Embryonic facial prominence (tissue), 1 donor: ENCODE measurements around the gene TMEM270.
"Not testable (repeated sequence)": the region's sequence is repeated elsewhere in the genome, so short reads cannot be mapped to it uniquely, and the experiment has no call there.

Experiments
- DNase-seq: peaks from one replicate; pipeline ENCODE4 v3.0.0-alpha.2; 2016; ENCODE audit errors: extremely low spot score

TMEM270 gene

DNA sequence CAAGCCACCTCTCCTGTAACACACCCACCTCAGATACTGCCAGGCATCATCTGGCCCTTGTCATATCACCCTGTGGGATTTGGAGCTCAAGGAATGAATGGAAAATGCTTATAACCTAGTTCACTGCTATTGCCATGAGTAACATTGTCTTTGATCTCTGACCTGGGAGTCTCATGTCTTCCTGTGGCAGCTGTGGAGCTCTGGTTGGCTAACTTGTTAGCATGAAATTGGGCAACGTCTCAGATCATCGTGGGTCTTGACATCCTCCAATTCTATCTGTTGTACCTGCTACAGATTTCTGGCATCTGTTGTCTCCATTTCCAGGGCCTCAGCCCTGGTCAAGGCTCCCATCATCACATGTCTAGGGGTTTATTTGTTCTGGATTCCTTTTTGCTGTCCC, 2.2 kb upstream of the TMEM270 start:
- DNase-seq, result no peak

DNA sequence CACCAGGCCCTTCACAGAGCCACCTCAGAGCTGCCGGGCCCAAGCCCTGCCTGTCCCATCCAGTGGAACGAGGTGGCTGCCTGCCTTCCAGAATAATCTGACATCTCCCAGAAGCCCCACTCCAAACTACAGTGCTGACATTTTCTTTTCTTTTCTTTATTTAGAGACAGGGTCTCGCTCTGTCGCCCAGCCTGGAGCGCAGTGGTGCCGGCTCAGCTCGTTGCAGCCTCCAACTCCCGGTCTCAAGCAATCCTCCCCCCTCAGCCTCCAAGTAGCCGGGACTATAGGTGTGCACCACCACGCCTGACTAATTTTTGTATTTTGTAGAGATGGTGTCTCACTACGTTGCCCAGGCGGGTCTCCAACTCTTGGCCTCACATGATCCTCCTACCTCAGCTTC, 346 bp downstream of the TMEM270 start:
- DNase-seq, result no peak

DNA sequence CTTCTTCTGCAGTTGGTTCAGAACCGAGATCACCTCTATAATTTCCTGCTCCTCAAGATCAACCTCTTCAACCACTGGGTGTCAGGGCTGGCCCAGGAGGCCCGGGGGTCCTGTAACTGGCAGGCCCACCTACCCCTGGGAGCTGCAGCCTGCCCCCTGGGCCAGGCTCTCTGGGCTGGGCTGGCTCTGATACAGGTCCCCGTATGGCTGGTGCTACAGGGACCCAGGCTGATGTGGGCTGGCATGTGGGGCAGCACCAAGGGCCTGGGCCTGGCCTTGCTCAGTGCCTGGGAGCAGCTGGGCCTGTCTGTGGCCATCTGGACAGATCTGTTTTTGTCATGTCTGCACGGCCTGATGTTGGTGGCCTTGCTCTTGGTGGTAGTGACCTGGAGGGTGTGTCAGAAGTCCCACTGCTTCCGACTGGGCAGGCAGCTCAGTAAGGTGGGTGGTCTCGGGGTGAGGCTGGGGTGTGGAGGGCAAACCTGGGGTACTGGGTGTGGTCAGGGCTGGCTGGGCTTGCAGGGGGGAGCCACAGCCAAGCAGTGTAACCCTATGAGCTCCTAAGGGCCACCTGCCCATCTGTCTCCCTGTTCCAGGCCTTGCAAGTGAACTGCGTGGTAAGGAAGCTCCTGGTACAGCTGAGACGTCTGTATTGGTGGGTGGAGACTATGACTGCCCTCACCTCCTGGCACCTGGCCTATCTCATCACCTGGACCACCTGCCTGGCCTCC, 4.2 kb downstream of the TMEM270 start:
- no peak for DNase-seq

DNA sequence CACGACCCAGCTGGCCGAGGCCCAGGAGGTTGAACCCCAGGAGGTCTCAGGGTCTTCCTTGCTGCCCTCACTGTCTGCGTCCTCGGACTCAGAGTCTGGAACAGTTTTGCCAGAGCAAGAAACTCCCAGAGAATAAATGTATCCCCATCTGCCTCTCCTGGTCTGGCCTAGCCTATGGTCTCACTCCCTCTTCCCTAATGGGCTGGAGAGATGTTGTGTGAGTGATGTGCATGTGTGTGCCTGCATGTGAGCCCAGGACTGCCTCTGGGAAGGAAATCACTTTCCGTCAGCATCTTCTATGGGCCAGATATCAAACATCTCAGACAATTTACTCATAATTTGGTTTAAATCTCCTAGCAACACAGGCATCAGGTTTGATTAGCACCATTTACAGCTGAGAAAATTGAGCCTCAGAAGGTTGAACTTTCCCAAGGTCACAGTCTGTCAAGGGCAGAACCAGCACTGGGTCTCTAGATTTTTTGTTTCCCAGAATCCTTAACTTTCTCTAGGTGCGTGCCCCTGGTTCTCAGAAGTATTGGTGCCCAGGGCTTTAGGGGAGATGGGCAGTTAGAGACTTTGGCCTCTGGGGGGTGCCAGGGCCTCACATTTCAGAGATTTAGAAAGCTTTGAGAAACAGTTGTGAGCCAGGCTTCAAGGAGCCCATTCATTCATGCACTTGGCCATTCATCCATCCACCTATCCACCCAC, 4.9 kb downstream of the TMEM270 start:
- DNase-seq, result no peak

DNA sequence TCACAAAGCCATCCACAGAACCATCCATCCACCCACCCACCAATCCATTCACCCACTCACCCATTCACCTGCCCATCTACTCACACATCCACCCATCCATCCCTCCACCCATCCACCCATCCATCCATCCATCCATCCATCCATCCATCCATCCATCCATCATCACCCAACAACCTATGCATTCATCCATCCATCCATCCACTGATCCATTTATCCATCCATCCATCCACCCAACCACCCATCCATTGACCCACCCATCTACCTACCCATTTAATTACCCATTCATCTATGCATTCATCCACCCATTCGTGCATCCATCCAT, 5.4 kb downstream of the TMEM270 start:
- no peak for DNase-seq

DNA sequence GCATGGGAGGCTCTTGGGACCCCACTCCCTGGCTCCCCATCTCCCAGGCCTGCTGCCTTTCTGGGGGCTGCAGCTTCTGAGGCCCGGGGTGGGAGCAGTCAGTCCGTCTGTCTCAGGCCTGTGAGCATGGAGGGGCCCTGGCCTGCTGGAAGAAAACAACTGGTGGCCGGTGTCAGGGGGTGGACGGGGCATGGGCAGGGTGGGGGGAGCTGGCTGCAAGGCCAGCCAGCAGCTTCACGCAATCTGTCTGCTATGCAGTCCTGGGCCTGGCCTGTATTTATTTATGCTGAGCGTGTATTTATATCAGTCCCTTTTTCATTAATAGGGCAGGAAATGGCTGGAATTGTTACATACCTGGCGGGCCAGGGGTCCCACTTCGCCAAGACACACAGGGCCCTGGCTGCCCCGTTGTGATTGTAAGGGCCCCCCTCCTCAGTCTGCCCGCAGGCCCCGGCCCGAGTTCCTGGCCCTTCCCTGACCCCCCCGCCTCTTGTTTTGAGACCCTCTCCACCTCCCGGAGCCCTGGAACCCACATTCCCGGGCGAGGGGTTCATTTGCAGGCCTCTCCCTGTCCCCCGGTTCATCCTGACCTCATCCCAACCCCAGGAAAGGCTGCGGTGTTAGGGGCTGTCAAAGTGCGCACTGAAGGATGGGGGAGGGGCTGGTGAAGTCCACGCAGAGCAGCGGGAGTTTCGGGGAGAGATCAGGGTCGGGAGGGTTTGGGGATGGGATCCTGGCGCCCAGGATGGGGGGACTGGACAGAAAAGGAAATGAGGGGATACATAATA, 8.2 kb downstream of the TMEM270 start:
- DNase-seq, result no peak

DNA sequence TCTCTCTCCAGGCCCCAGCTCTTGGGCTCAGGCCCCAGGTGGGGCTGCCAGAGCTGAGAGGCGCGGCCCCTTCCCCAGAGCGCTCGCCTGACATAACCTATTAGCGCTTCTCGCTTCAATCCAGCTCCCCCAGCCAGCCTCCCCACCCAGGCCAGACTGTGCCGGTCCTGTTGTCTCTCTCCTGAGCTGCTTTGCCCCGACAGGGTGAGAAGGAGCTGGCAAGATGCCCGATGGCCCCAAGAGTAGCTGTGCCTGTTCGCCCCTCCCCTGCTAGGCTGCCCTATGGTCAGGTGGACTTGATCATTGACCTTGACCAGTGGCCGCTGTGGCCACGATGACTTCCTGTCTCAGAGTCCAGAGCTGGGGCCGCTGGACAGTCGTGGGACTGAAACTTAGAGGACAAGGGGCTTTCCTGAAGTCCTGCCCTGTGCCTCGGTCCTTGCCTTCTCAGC, 9.1 kb downstream of the TMEM270 start:
- no peak for DNase-seq

DNA sequence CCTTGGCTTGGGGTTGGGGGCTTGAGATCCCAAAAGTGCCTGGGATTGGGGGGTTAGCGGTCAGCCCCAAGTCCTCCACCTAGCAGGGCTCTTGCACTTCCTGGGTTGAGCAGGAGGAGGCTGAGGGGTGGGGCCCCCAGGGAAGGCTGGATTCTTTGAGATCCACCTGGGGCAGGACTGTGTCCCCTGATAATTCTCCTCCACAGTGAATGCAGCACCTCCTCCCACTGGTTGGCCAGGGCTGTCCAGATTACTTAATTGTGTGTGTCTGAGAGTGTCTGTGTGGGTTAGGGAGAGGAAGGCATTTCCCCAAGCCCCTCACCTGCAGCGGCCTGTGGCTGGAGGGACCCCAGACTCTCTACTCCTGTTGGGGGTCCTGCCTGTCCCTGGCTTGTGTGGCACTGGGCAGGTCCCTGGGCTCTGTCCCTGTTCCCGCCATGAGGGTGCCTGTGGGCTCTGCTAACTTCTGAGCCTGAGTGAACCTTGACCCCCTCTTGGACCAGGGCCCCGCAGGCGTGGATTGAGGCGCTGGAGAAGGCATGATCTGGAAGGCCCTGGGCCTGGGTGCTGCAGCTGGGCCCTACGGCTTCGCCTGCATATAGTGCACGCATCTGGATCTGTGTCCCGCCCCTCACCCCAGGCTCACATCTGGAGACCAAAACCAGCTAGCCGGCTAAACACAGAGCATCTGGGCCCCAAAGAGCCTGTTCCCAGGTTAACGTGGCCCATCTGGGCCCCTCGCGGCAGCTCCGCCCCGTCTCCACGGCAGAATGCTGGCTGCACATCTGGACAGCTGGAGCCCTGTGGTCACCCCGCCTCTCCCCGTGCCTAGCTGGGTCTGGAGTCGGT, 10.4 kb downstream of the TMEM270 start:
- DNase-seq, result no peak

DNA sequence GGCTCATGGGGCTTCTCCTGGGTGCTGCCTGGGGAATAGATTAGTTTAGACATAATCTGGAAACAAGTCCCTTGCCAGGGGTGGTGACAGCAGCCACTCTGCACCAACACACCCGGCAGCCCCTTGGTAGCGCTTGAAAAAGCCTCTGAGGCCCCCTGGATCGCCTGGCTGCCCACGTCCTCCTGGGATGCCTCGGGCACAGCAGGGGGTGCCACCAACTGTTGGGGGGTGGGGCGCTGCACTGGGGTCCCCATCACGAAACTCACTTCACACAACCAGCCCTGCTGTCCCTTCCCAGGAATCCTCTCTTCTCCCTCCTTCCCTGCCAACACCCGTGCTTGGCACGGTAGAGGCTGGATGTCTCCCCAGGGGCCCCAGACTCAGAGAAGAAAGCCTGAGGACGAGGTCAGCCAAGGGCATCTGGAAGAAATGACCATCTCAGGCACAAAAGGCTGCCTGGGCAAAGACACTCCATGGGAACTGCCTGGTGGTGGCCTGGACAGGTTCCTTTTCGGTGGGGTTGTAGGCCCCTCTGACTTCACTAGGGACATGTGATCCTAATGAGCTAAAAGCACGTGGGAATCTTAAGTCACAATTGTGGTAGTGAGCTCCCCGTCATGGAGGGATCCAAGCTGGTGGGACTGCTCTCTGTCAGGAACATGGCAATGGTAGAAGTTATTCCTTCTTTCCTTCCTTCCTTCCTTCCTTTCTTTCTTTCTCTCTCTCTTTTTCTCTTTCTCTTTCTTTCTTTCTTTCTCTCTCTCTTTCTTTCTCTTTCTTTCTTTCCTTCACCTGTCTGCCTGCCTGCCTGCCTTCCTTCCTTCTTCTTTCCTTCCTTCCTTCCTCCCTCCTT, 11.3 kb downstream of the TMEM270 start:
- no peak for DNase-seq

DNA sequence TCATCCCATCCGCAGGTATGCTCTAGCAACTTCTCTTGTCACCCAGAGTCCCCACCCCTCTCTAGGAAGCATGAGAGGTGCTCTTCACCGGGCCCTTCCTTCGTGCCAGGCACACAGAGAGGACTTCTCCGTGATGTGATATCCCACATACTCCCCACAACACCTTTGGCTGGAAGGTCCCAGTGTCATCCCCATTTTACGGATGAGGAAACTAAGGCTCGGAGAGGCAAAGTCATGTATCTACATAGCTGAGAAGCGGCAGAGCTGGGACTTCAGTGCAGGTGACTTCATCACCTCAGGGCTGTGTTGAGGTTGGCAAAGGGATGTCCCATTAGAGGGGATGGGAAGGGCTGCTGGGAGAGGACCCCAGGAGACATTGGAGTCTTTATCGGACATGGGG, 15.4 kb downstream of the TMEM270 start:
- no peak for DNase-seq

DNA sequence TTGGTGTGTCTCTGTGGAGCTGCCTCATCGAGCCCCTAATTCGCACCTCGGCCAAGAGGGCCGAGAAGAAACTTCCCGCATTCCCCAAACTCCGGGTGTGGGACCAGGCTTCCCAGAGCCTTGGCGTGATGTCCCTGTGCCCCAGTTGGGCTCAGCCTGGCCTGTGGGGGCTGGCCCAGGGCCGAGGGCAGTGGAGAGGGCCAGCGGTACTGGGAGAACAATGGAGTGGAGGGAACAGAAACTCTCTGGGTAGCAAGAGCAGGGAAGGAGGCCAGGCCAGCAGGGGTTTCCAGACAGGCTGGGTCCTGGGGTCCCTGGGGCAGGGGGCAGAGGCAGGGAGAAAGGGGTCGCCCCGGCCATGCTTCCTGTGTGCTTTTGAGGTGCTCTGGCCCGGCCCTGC, 16.0 kb downstream of the TMEM270 start:
- DNase-seq, result no peak

DNA sequence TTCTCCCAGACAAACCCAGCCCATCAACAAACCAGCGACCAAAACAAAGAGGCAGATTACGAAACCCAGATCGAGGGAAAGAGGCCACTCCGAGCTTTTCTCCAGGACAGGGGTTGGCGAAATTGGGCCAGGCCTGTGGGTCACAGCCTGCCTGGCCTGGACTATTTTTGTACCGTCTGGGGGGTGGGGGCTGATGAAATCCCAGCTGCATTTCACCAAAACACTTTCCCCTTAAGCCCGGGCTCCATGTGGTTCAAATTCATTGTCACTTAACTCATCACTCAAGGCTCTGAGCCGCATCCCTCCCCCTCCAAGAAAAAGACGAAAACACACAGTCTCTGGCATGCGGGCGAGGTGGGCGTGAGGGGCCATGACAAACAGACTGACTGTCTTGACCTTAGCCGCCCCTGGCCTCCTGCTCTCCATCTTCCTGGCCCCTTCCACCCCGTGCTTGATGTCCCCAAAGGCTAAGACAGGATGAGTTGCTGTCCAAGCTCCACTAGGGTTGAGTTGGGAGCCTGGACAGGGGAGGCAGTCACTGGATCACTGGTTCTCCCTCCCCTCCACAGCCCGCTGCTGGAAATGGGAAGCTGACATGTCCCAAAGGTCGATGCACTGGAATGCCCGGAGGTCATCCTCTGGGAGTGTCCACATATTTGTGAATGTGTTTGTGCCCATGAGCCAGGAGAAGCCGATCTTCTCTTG, 19.2 kb downstream of the TMEM270 start:
- no peak for DNase-seq

DNA sequence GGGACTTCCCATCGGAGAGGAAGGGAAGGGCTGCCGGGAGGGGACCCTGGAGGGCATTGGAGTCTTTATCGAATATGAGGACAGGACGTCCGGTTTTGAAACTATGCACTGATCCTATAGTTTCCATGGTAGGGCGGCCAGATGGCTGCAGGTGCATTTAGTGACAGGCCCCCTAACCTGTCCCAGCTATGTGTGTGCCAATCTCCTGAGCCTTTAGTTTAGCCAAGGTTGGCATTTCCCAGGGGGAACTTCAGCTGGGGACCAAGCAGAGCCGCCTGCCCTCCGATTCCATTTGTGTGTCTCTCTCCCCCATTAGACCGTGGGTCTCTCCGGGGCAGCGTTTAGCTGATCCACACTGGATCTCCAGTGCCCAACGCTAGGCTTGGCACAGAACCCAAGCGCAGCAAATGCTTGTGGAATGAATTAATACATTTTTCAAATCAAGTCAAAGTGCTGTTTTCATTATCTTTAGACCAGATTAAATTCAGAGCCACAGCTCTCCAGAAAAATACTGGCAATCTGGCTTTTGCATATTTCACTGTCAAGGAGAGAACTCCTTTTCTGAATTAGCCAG, 19.9 kb downstream of the TMEM270 start:
- DNase-seq, result no peak

DNA sequence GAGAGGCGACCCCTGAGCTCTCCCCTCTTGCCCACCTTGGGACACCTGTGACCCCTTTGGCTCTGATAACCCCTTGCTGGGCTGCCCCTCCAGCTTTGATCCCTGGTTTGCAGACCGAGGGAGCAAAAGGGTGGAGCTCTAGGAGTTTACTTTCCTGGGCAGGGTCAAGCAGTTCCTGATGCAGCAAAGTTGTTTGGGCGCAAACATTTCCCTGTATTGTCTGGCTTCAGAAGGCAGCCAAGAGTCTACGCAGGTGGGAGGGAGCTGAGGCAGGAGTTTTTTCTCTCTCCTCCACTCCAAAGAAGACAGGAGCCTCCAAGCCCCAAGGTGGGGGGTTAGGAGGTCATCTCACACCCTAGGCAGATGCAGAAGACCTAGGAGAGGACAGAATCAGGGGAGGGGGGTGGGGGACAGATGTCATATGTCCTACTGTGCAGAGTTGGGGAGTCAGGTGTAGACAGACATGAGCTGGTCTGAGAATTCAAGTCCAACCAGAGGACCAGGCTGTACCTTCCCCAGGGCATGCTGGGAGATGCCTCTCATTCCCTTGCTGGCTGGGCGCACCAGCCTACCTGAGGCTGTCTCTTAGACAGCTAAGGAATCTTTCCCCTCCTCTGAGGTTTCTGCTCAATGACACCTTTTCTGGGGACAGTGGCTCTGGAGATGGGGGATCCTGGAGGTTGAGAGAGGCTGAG, 20.5 kb downstream of the TMEM270 start:
- no peak for DNase-seq

DNA sequence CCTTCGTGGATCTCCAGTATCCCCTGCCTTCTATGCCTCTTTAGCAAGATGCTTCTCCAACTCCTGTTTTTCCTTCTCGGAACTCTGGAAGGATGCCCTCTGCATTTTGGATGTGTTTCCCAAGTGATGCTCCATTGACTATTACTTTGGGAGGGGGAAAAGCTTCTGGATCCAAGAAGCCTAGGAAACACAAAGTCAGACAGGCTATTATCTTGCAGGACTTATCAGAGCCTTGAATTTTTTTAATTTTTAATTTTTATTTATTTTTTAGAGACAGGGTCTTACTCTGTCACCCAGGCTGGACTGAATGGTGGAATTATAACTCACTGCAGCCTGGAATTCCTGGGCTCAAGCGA, 21.1 kb downstream of the TMEM270 start:
- no peak for DNase-seq

DNA sequence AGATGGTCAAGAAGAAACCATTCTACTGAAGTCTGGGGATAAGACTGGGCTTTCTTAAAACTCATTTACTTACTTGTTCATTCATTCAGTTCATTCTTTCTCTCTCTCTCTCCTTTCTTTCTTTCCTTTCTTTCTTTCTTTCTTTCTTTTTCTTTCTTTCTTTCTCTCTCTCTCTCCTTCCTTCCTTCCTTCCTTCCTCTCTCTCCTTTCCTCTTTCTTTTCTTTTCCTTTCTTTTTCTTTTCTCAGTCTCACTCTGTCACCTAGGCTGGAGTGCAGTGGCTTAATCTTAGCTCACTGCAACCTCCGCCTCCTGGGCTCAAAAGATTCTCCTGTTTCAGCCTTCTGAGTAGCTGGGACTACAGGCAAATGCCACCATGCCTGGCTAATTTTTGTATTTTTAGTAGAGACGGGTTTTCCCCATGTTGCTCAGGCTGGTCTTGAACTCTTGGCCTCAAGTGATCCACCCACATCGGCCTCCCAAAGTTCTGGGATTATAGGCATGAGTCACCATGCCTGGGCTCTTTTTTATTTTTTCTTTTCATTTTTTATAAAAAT, 24.0 kb downstream of the TMEM270 start:
- DNase-seq, result not testable (repeated sequence)

DNA sequence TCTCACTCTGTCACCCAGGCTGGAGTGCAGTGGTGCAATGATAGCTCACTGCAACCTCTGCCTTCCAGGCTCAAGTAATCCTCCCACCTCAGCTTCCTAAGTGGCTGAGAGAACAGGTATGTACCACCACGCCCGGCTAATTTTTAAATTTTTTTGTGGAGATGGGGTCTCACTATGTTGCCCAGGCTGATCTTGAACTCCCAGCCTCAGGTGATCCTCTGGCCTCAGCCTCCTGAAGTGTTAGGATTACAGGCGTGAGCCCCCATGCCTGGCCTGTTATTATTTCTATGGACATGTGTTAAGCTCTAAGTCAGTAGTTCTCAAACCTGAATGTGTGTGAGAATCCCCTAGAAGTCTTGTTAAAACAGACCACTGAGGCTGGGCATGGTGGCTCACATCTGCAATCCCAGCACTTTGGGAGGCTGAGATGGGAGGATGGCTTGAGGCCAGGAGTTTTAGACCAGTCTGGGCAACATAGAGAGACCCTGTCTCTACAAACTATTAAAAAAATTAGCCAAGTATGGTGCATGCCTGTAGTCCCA, 24.5 kb downstream of the TMEM270 start:
- DNase-seq, result no peak

DNA sequence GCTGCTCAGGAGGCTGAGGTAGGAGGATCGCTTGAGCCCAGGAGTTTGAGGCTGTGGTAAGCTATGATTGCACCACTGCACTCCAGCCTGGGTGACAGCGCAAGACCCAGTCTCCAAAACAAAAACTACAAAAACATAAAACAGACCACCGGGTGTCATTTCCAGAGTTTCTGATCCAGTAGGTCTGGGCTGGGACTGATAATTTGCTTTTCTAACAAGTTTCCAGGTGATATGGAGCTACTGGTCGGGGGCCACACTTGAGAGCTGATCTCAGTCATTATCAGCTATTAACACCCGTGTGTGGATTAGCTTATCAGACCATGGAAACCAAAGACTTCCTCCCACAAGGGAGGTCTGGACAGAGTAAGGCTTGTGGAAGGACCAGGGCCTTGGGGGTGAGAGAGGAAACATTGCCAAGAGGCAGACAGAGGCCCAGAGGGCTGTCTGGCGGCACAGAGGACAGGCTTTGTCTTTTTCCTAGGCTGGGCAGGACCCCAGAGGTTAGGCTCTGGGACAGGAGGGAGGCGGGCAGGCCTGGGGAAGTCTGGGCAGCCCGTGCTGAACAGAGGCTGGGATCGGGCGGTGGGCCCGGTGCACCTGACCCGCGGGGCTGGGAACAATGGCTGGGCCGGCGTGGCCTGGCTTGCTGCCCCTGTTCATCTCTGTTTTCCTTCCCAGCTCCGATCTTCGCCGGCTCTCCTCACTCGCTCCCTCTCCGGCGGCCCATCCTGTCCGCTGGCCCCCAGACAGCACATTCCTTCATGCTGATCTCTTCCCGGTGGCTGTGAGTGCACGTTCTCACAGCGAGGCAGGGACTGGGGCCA, 25.2 kb downstream of the TMEM270 start:
- DNase-seq, result no peak
